RKO (cell line): Measurements from ENCODE around the gene RC3H1.
"Not testable (repeated sequence)": the region's sequence is repeated elsewhere in the genome, so short reads cannot be mapped to it uniquely, and the experiment has no call there.

Source experiments
- DNase-seq: peaks from one replicate; pipeline ENCODE4 v3.0.0-alpha.2; 2016; ENCODE audit warnings: low spot score

Gene RC3H1

DNA sequence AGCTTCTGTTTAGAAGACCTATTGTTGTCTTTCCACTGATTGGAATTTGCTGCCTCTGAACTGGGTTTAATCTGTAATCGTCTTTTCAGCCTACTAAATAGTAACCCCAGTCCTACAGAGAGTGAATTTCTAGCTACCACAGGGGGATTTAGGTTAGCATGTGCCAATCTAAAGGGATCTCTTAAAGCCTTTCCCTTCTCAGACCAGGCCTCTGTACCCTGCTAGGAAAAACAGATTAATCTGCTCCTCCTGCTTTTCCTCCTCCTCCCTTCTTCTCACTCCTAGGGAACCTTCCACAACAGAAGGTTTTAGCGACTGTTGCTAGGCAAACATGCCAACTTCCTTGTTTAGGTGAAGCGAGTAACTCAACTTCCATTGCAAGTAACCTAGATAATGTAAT lies 1.3 kb upstream of the RC3H1 start:
- peak; percentile 14 for DNase-seq

DNA sequence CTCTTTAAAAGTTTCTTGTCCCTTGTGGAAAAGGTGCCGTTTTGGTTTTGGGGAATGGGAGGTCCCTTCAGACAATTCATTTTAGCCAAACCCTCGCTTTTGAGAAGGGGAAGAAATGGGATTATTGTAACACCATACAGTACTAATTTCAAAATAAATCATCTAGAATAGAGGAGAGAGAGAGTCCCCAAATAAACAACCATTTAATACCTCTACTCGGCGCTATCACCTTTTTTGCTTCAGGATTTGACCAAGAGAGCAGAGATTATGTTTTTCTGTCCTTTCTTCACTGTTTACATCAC lies 770 bp upstream of the RC3H1 start:
- no peak for DNase-seq

DNA sequence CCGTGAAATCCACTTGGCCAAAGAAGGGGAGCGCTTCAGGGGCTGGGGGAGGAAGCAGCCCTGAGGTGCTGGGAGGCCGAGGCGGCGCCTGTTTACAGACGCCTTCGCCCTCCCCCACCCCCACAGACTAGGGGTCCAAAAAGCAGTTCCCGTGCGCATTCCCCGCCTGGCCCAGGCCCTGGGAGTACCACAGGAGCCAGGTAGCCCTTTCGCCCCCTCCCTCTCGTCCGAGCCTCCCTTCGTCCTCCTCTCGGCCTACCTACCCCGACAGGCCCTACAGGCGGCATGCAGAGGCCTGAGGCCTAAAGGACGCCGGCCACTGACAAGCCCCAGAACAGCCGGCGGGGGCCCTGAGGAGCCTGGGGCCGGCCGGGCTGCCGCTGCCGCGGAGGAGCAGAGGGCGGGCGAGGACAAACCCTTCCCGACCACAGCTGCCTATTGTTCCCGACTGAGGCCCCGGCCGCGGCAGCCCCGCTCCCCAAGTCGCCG lies 522 bp downstream of the RC3H1 start:
- peak; percentile 63 for DNase-seq

DNA sequence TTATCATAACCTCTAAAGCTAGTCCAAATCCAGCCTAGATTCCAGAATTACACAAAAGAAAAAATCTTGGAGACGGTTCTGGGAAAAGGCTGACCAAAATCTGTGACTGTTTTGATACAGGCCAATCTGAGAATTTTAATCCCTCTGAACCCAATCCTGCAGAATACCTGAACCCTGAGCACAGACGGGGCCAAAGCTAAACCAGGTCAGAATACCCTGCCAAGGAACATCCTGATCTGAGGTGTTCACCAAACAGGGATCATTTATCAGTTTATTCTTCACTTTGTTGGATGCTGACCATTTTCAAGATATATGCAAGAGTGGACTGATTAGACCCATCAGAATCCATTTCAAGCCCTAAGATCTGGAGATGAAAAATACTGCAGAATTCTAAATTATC lies 3.6 kb downstream of the RC3H1 start:
- DNase-seq: no peak

DNA sequence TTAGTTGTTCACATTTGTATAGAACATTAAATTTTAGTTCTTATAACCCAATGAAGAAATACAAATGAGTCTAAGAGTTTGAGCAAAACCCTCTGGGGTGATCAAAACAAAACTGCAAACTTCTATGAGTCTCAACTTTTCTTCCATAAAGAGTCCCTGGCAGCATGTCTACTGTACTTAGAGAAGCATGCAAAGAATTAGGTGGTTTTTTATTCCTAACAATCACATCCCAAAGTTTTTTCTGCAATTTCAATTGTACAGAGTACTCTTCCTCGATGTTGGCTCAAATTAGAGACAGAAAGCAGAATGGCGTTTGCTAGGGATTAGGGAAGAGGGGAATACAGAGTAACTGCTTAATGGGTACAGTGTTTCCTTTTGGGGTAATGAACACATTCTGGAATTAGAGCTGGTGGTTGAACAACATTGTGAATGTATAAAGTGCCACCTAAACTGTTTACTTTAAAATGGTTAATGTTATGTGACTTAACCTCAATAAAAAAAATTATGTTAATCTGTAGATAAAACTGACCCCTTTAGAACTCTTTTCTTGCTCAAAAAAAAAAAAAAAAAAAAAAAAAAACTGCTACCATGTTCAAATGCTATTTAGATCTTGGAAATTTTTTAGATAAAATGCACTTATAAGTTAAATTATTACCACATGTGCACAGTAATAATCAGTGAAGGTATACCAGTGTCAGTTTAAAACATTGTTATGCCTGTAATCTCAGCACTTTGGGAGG lies 4.8 kb downstream of the RC3H1 start:
- no peak for DNase-seq

DNA sequence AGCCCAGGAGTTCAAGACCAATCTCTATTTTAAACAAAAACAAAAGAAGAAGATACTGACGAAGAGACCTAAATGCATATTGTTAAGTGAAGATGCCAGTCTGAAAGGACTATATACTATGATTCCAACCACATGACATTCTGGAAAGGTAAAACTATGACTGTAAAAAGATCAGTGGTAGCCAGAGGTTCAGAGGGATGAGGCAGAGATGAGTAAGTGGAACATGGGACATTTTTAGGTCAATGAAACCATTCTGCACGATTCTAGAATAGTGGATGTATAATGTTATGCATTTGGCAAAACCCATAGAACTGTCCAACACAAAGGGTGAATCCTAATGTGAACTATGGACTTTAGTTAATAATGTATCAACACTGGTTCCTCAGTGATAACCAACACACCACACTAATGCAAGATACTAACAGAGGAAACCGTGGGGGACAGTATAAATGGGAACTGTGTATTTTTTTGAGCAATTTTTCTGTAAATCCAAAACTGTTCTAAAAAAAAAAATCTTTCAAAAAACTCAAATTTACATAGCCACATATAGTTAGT lies 8.2 kb downstream of the RC3H1 start:
- no peak for DNase-seq

DNA sequence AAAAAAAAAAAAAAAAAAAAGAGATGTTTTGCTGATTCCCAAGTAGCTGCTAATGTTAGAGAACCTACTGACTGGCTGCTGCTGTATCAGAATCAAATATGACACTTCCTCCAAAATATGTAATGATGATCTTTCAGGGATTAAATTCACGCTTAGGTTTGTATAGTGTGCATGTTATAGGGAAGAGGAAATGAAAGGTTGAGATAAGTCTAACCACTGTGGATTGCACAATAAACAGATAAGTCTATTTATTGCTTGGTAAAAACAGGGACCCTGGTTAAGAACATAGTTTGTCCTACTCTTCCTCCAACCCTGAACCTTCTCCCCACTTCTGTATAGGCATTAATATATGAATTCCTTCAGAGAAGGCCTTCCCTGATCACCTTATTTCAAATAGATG lies 13.2 kb downstream of the RC3H1 start:
- no peak for DNase-seq

DNA sequence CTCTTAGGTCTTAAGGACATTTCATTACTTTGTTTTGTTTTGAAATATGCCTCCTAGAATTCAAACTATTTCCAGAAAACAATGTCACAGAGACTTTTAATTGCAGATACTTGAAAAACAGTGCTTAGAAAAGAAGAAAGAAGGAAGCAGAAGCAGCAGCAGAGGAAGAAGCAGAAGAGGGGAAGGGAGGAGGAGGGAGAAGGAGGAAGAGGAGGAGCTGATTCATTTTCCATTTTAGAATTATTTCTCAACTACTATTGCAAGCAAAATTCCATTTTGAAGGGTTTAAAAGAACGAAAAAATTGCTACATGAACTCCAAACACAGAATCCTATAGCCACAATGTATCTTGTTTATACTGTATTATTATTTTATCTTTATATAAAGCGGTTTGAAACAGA lies 13.9 kb downstream of the RC3H1 start:
- no peak for DNase-seq

DNA sequence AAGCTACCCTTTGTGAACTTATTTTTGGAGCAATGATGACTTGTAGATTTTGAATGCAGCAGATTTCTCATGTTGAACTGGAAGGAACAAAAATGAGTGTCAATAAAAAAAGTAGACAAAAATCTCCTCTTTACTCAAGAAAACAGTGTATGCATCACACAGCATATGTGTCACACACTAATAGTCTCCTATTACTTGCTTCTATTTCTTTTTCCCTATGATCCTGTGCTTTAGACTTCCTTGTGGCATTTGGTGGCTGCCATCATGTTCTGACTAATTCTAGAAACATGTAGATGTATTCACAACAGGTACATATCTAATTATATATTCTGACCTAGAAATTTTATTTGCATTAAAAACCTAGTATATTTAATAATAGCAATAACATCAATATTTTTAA lies 14.3 kb downstream of the RC3H1 start:
- DNase-seq: peak; percentile 21

DNA sequence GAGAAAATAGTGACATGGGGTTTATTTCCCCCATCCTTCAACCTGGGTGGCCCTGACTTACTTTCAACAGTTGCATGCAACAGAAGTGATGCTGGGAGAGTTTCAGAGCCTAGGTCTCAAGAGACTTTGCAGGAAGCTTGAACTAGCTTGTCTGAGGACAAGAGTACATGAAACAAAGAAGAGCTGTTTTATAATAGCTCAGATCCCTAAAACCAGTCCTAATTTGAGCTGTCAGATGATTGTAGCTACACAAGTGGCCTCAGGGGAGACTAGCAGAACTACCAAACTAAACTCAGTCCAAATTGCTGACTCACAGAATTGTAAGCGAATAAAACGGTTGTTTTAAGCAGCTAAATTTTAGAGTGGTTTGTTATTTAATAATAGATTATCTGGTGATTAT lies 17.1 kb downstream of the RC3H1 start:
- no peak for DNase-seq

DNA sequence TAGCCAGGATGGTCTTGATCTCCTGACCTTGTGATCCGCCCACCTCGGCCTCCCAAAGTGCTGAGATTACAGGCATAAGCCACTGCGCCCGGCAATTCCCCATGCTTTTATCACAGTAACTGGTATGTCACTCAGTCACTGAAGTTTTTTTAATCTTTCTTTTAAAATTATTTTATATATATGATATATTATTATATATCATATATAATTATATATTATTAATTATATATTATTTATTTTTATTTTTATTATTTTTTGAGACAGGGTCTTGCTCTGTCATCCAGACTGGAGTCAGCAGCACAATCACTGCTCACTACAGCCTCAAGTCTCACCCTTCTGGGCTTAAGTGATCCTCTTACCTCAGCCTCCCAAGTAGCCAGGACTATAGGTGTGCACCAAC lies 18.3 kb downstream of the RC3H1 start:
- no peak for DNase-seq

DNA sequence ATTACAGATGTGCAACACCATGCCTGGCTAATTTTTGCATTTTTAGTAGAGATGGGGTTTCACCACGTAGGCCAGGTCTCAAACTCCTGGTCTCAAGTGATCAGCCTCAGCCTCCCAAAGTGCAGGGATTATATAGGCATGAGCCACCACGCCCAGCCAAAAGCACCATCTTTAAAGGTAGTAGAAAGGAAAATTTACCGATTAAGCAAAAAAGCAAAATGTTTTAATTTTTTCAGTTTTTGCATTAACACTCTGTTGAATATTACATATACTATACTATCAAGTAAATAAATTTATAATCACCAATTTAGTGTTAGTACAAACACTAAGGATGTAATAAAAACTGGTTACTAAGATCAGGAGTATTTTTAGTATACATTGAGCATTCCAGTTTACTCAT lies 20.6 kb downstream of the RC3H1 start:
- DNase-seq: no peak

DNA sequence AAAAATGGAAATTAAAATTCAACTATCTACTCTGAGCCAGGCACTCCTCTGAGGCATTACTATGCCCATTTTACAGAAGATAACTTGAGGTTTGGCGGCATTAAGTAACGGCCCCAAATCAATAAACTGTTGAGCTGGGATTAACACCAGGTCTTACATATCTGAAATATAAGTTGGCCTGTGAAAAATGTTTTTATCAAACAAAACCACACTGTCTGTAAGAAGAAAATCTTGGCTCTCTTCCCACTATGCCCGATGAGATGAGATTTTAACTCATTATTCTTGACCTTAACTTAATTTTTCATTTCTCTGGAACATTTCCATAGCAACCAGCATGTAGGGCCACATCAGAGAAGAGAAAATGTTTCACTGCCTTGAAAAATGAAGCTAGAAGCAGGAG lies 21.8 kb downstream of the RC3H1 start:
- no peak for DNase-seq

DNA sequence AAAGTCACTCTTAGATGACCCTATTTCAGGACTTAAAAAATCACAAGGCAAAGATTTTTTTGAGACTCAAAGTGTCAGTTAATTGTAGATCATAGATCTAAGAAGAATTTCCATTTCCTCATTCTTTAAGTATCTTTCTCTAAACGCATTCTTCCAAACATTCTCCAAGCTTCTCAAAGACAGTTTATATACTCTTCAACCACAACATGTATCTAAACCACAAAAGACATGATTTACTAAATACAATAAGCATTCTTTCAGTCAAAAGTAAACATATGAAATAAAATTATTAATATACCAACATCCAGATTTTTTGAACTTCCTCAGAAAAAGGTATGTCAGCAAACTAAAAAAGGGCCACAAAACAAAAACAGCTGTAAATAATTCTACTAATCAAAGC lies 24.4 kb downstream of the RC3H1 start:
- no peak for DNase-seq

DNA sequence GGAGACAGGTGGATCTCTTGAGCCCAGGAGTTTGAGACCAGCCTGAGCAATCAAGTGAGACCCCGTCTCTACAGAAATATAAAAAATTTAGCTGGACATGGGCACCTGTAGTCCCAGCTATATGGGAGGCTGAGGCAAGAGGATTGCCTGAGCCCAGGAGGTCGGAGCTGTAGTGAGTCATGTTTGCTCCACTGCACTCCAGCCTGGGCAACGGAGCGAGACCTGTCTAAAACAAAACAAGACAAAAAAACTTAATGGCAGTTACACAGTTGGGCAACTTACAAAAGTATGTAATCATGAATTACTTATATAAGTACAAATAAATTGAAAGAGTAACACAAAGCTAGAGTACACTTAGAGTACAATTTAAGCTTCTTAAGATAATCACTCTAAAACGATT lies 25.2 kb downstream of the RC3H1 start:
- DNase-seq: no peak

DNA sequence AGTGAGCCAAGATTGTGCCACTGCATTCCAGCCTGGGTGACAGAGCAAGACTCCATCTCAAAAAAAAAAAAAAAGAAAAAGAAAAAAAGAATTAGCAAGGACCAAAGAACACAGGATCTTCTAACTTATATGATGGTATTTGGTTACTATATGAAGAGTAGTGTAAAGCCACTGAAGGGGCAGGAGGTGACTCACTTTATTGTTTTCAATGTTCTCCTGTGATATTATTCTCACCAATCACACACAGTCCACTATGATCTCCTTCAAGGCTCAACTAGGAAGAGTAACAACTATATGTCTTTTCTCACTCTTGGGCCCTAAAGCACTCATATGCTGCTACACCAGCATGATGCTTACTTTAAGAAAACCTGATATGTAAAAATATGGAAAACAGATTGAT lies 26.7 kb downstream of the RC3H1 start:
- no peak for DNase-seq

DNA sequence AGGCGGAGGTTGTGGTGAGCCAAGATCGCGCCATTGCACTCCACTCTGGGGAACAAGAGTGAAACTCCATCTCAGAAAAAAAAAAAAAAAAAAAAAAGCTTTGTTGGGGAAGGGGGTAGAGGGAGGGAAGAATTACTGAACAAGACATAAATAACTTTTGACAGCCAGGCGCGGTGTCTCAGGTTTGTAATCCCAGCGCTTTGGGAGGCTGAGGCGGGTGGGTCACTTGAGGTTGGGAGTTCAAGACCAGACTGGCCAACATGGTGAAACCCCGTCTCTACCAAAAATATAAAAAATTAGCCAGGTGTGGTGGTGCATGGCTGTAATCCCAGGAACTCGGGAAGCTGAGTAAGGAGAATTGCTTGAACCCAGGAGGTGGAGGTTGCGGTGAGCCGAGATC lies 28.2 kb downstream of the RC3H1 start:
- not testable (repeated sequence) for DNase-seq

DNA sequence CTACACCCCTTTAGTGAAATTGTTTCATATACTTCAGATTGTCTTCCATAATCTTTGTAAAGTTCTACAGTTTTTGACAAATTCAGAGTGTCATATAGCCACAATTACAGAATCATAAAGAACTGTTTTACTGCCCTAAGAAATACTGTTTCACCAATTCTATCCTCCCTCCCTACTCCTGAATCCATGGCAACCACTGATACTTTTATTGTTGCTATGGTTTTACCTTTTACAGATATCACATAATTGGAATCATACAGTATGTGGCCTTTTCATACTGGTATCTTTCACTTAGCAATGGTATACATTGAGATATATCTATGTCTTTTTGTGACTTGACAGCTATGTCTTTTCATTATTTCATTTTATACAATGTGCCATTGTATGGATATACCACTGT lies 34.1 kb downstream of the RC3H1 start:
- DNase-seq: no peak

DNA sequence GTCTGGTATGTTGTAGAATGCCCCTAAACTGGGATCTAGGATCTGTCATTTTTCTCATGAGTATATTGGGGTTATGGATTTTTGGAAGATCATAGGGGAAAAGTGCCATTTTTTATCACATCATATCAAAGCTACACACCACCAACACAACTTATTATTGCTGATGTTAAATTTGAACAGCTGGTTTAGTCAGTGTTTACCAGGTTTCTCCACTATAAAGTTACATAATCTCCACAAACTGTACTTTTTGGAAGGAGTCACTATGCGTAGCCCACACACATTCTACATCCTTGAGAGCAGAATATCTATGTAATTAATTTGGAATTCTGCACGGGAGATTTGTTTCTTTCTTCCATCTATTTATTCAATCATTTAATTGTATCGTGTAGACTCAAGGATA lies 35.2 kb downstream of the RC3H1 start:
- DNase-seq: no peak

DNA sequence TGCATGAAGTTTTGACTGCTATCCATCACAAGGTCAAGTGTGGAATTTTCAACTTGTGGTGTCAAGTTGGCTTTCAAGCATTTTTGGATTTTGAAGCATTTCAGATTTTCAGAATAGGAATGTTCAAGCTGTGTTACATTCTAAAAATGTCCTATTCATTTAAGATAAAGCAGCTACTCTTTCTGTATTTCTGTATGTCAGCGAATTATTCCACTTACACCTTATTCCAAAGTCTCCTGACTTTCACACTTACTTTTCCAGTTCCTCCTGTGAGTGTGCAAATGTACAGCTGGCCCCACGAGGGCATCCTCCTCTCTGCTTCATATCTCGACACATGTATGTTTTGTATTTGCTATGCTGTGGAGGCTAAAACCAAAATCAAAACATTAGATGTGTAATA lies 51.9 kb downstream of the RC3H1 start:
- DNase-seq: no peak

DNA sequence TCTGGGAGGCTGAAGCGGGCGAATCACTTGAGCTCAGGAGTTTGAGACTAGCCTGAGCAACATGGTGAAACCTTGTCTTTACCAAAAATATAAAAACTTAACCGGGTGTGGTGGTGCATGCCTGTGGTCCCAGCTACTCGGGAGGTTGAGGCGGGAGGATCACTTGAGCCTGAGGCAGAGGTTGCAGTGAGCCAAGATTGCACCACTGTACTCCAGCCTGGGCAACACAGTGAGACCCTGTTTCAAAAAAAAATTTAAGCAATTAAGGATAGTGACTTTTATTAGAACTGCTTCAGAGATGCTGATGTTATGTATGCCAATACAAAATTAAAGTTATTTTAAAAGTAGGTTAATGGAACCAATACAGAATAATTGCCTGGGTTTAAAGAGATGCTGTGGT lies 56.3 kb downstream of the RC3H1 start:
- not testable (repeated sequence) for DNase-seq

DNA sequence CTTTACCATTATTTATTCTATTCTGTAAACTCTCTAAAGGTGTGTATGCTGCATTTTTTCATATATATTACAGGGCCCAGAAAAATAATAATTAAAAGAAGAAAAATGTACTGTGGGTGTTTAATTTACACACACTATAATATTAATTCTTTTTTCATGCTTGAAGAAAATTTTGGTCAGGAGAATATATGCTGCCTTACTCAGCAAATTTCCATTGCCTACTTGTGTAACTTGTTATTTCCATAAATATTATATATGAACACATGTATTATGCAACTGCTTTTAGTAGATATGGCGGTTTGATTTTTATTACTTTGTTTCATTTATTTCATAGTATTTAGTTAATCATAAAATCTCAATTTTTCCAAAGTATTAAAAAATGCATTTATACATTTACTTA lies 58.7 kb downstream of the RC3H1 start:
- DNase-seq: no peak

DNA sequence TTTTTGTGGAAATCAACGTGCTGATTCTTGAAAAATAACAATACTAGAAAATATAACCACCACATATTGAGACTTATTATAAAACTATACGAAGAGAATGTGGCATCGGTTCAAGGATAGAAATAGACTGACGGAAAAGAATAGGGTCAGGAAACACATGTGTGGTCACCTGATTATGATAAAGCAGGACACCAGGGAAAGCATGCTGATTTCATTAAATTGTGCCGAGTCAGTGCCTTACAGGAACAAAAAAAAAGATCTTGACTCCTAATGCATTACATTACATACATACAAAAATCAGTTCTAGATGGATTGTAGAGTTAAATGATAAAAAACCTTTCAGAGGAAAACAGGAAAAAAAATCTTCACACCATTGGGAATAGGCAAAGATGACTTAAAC lies 61.5 kb downstream of the RC3H1 start:
- no peak for DNase-seq

DNA sequence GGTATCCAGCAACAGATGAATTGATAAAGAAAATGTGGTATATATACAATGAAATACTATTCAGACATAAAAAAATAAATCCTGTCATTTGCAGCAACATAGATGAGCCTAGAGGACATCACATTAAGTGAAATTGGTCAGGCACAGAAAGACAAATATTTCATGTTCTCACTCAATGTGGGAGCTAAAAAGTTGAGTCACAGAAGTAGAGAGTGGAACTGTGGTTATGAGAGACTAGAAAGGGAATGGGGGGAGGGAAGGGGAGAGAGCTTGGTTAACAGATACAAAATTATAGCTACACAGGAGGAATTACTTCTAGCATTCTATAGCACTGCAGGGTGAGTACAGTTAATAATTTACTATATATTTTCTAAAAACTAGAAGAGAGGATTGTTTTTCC lies 68.0 kb downstream of the RC3H1 start:
- no peak for DNase-seq
